Myocyte (in vitro differentiated cells): ENCODE data around the gene DOCK1. TPM values are rescaled to one million over a fixed set of nuclear protein-coding genes. Genes with fewer than 3 reads are reported as not detected.
A peak's percentile ranks its signal among the peaks of the same experiment; 100 is the strongest.
"Not testable (repeated sequence)": the region's sequence is repeated elsewhere in the genome, so short reads cannot be mapped to it uniquely, and the experiment has no call there.

Experiments
- DNase-seq: peaks from one replicate; pipeline ENCODE4 v3.0.0-alpha.2; 2012; ENCODE audit warnings: low read depth
- polyA plus RNA-seq: library from polyadenylated mRNA; unstranded; fragments of >200 nt; gene quantifications from one replicate; pipeline ENCODE4 v1.2.1, GENCODE V29; 2012; ENCODE audit warnings: missing spikeins
- total RNA-seq: library from RNA; depleted of rRNA; stranded (reverse); fragments of >200 nt; gene quantifications from 2 replicates; pipeline ENCODE4 v1.2.3, GENCODE V29; 2014

Gene DOCK1
- 35.1 and 37.6 TPM in 2 replicates for total RNA-seq
- polyA plus RNA-seq = 23.1 TPM

GRCh38 chr10:126904818-126905701 lies at the start of gene DOCK1:
TSS of gene DOCK1 (plus strand) at chr10:126905428. CDS start at chr10:126905518, 90 bp downstream.
- peak; percentile 80 for DNase-seq

- DNase-seq = no peak
Observed at GRCh38 chr10:126857178-126857806, 47.9 kb upstream of the DOCK1 start.

- DNase-seq = peak; percentile 66
Observed at GRCh38 chr10:126867567-126868365, 37.5 kb upstream of the DOCK1 start.

GRCh38 chr10:126868371-126868770 lies 36.9 kb upstream of the DOCK1 start:
- no peak for DNase-seq

- DNase-seq = no peak
Observed at GRCh38 chr10:126872135-126872534, 33.1 kb upstream of the DOCK1 start.

- peak; percentile 22 for DNase-seq
Observed at GRCh38 chr10:126872768-126873167, 32.5 kb upstream of the DOCK1 start.

- no peak for DNase-seq
Observed at GRCh38 chr10:126876456-126876855, 28.8 kb upstream of the DOCK1 start.

GRCh38 chr10:126877390-126877789 lies 27.8 kb upstream of the DOCK1 start:
- no peak for DNase-seq

- no peak for DNase-seq
Observed at GRCh38 chr10:126878594-126878993, 26.6 kb upstream of the DOCK1 start.

GRCh38 chr10:126880926-126881325 lies 24.3 kb upstream of the DOCK1 start:
- DNase-seq = no peak

GRCh38 chr10:126882055-126882454 lies 23.2 kb upstream of the DOCK1 start:
- not testable (repeated sequence) for DNase-seq

- not testable (repeated sequence) for DNase-seq
Observed at GRCh38 chr10:126888436-126888835, 16.8 kb upstream of the DOCK1 start.

GRCh38 chr10:126889421-126889820 lies 15.8 kb upstream of the DOCK1 start:
- no peak for DNase-seq

GRCh38 chr10:126890797-126891196 lies 14.4 kb upstream of the DOCK1 start:
- DNase-seq = not testable (repeated sequence)

- no peak for DNase-seq
Observed at GRCh38 chr10:126892226-126893175, 12.7 kb upstream of the DOCK1 start.

GRCh38 chr10:126893206-126893605 lies 12.0 kb upstream of the DOCK1 start:
- DNase-seq = no peak

GRCh38 chr10:126893841-126894240 lies 11.4 kb upstream of the DOCK1 start:
- DNase-seq = no peak

GRCh38 chr10:126895214-126895781 lies 9.9 kb upstream of the DOCK1 start:
- DNase-seq = no peak

GRCh38 chr10:126898460-126898859 lies 6.8 kb upstream of the DOCK1 start:
- DNase-seq = no peak

- not testable (repeated sequence) for DNase-seq
Observed at GRCh38 chr10:126899529-126899928, 5.7 kb upstream of the DOCK1 start.
